HG03342 (cell line): ENCODE measurements around the gene ZACN.
A peak's percentile ranks its signal among the peaks of the same experiment; 100 is the strongest.
"Not testable (repeated sequence)": the region's sequence is repeated elsewhere in the genome, so short reads cannot be mapped to it uniquely, and the experiment has no call there.

Experiments
- ATAC-seq: cut with Tn5 transposase; IDR thresholded peaks from one replicate; pipeline ENCODE4 v1.9.1; 2021; ENCODE audit warnings: mild to moderate bottlenecking, moderate library complexity; ENCODE audit not compliant: unreplicated experiment

Gene ZACN

DNA sequence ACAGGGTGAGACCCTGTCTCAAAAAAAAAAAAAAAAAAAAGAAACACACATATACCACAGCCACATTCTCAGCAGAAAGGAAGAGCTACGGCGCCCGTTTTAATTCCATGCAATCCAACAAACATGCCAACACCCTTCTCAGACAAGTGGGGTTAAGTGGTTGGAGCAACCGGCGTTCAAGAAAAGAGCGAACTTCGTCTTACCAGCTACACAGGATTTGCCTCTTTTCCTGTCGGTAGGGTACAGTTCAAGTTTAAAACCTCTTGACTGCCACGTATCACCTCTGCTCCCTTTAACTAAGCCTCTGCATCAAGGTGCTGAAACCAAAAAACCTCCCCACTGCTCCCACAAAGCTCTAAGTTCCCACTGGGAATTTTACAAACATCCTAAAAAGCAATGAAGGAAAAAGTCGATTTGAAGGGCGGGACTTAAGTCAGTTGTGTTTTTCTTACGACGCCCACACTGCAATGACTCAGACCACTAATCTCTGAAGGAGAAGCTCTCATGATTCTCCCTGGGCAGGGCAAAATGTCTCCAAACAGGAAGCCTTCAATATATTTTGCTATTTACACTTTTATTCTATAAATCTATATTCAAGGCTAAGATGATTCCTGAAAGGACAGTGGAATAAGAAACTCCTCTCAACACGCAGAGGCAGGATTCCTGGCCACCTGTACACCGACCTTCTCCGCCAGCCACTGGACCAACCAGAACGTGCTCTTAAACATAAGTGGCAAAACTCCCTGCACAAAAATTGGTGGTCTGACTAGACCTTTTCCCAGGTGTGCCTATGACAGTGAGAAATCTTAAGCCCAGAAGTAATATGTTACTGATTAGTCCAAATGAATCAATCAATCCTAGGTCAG is 25.5 kb upstream of the ZACN start:
- ATAC-seq = no peak

DNA sequence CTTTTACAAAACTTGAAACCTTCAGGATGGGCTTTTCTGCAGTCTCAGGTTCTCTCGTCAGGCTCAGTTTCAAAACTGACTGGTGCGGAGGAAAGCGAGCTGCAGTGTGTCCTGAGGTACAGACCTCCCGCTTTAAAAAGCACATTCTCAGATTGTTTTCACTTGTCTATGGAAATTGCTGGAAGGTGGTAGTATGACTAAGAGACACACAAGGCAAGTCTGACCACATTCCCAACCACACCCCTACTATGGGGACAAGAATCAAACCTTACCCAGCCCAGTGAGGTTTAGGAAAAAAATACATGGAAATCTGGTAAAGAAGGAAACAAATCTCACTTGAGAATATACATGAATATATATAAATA is 24.9 kb upstream of the ZACN start:
- ATAC-seq = no peak

DNA sequence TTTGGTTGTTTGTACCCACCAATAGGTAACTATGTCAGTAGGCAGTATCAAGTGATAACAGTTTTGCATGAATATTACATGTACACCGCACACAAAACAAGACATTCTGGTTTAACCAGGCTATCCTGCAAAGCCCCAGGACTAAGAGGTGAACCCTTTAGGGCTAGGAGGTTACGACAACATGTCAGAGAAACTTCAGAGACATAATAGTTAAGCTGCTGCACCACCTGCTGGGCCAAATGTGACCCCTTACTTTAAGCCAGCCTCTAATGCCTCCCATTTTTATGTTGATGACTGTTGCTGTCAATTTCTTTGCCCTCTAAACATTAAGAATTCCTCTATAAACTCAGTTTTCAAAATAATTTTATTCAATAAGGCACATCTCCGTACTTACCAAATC is 22.1 kb upstream of the ZACN start:
- ATAC-seq = no peak

DNA sequence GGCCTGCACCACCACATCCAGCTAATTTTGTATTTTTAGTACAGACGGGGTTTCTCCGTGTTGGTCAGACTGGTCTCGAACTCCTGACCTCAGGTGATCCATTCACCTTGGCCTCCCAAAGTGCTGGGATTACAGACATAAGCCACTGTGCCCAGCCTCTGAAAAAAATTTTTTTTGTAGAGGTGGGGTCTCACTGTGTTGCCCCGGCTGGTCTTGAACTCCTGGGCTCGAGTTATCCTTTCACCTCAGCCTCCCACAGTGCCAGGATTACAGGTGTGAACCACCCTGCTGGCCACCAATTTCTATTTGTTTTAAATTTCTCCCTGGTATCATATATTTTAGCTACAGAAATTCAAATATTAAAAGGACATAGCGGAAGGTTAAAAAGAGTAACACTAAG is 20.7 kb upstream of the ZACN start:
- ATAC-seq = not testable (repeated sequence)

DNA sequence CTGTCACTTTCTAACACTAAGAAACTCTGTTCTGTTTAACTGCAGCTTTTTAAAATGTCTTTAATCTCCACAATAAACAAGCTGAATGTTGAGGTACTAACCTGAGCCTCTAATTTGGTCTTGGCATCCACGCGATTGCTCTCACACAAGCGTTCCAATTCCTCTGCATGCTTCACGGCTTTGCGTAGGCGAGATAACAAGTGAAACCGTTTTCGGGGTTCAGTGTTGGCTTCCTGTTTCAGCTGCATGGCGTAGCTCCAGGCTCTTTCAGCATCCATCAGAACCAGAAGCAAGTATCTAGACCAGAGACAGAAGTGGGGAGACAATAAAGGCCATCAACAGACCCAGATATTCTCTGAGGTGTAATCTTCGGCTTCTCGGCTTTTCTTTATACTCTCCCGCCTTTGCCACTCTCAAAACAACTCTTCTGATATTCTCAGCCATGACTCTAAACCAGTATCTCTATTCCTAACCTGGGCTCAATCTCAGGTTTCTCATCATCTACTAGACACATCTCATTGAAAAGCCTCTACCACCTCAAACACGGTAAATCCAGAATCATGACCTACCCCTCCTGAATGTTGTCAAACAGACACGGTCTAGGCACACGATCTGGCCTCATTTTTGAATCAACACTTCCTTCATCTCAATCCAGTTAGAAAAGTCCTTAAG is 15.0 kb upstream of the ZACN start:
- ATAC-seq = no peak

DNA sequence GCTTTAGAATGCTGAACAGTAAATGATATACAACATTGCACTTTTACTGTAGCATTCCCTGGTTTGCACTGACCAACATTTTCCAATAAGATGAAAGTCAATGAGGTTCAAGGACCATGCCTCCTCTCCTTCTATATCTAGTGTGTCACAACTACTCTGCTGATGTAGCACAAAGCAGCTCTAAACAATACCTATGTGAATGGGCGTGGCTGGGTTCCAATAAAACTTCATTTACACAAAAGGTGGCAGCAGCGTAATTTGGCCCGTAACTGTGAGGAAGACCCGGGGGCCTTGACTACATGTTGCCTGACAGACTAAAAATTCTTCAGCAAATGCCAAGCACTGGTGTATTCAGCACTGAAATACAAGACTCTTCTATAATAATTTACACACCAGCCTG is 13.2 kb upstream of the ZACN start:
- no peak for ATAC-seq

DNA sequence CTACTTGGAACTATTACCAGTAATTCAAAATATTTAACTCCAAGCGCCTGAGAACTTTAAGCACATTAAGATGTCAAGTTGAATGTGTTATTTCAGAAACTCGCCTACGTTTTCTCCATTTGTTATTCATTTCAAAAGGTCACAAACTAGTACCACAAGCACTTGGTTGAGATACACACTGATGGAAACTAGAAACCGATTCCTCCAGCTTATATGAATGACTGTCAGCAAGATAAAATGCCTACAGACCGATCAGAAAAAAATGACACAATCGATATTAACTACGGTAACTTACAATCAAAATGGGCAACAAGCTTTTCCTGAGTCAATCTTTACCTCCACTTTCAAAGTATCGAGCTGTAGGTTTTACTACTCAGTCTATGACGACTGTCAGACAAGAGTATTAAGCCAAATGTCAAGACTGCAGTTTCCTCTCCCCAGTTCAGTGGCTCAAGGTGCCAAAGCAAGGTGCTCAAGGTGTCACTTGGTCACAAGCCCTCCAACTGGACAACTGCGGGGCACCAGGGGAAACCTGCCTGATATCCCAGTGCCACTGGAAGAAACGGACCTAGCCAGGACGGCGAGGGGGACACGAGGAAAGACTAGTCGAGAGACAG is 7.3 kb upstream of the ZACN start:
- ATAC-seq = no peak

DNA sequence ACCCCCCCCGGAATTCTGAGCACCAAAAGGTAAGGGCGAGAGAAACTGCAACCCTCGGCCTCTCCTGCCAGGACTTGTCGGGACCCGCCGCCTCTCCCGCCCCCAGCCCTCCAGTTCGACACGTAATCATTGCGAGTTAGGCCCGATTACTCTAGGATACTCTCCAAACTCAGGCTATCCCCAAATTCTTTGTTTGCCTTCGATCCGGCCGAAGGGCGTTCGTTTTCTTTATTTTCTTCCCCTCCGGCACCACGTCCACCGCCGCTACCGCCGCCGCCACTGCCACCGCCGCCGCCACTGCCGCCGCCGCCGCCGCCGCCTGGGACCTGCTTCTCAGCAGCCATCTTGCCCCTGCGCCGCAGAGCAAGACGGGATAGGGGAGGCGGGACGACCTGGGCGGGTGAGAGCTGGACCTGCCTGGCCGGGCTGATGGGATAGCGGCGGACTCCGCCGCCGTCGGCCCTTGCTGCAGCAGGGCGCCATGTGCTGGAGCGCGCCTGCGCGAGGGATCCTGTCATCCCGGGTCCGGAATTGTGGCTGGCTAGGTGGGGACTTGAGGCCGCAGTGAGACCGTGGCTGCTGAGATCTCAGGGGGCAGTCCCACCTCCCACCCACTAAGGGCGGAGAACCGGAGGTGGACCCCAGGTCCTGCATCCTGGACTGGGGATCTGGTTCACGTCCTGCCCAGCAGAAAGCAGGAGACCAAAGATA is 6.7 kb upstream of the ZACN start, which contains the start of gene SRP68:
SRP68 (minus strand) TSS at position 370 of the 711 bp plus-strand sequence; CDS start at position 344, 26 bp downstream.
- ATAC-seq = peak; percentile 82

DNA sequence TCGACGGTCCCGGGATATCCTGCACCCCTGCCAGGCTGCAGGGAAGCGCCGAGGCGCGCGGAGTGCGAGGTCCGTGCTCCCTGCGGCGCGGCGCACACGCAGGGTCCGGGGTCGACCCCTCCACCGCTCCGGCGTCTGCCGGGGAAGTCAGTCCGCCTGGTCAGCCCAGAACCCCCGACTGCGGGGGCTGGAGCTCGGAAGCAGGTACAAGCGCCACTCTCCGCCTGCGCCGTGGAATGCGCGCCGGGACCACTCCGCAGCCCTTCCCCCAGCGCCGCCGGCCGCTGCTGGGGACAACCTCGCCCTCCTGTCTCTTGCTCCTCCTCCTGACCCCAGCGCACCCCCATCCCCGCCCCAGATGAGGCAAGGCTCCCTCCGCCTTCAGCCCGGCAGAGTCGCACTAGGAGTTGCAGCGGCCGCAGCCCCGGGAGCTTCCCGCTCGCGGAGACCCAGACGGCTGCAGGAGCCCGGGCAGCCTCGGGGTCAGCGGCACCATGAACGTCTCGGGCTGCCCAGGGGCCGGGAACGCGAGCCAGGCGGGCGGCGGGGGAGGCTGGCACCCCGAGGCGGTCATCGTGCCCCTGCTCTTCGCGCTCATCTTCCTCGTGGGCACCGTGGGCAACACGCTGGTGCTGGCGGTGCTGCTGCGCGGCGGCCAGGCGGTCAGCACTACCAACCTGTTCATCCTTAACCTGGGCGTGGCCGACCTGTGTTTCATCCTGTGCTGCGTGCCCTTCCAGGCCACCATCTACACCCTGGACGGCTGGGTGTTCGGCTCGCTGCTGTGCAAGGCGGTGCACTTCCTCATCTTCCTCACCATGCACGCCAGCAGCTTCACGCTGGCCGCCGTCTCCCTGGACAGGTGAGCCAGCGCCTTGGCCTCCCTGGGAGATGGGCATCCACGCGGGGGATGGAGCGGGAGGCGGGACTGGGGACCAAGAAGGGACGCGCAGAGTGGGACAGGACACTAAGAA is 4.3 kb upstream of the ZACN start, which contains the start of gene GALR2:
GALR2 (plus strand) TSS at position 392 of the 974 bp plus-strand sequence; CDS start at position 495, 103 bp downstream.
- no peak for ATAC-seq

DNA sequence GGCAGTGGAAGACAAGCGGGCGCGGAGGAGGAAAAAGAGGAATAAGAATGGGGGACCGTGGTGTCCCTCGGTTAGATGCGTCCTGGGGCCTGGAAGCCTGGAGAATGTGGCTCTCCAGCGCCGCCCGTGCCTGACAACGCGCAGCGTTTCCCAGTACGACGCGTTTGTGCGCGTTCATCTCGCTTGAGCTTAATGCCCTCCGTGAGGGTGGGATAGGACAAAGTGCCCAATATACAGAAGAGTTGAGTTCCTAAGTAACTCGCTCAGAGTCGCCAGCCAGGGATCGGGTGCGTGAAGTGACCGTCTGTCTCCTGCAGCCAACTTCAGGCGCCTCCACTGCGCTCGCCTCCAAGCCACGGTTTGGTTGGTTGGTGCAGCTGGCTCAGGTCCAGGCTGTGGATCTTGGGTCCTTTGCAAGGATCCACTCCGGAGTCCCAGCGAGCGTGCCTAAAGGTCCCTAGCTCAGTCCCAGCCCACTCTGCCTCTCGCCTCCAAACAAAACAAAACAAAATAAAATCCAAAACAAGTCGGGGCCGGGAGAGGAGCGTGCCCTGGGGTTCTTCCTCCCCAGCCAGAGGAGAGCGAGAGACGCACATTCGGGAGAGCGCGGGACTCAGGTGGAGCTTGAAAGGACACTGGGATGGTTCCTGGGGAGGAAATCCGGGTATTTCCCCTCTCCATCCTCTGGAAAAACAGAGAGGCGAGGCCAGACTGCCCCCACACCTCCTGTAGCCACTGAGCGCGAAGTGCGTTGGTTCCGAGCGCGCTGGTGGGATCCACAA is 3.4 kb upstream of the ZACN start:
- ATAC-seq = no peak

DNA sequence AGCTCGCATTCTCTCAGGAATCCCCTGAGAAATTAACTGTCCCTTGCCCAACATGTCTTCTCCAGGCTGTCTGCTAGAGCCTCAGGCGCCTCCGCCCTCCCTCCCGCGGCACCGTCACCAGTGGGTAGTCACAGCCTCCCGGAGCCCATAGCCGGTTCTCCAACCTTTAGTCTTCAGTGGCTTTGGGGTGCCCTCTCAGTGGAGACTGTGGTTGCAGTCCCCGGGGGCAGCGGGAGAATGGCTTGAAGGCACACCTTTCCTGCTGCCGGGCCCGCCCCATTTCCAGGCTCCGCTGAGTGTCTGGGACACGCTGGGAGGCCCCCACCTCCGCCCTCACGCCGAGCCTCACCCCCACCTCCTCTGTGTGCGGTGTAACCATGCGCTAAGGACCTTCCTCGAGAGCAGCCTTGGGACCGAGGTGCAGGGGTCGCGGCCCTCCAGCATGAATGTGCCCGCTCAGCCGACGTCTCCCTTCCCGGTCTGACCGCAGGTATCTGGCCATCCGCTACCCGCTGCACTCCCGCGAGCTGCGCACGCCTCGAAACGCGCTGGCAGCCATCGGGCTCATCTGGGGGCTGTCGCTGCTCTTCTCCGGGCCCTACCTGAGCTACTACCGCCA is 2.7 kb upstream of the ZACN start:
- ATAC-seq = no peak

DNA sequence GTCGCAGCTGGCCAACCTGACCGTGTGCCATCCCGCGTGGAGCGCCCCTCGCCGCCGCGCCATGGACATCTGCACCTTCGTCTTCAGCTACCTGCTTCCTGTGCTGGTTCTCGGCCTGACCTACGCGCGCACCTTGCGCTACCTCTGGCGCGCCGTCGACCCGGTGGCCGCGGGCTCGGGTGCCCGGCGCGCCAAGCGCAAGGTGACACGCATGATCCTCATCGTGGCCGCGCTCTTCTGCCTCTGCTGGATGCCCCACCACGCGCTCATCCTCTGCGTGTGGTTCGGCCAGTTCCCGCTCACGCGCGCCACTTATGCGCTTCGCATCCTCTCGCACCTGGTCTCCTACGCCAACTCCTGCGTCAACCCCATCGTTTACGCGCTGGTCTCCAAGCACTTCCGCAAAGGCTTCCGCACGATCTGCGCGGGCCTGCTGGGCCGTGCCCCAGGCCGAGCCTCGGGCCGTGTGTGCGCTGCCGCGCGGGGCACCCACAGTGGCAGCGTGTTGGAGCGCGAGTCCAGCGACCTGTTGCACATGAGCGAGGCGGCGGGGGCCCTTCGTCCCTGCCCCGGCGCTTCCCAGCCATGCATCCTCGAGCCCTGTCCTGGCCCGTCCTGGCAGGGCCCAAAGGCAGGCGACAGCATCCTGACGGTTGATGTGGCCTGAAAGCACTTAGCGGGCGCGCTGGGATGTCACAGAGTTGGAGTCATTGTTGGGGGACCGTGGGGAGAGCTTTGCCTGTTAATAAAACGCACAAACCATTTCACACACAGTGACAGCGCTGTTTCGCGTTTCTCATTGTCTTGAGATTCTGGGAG is 2.0 kb upstream of the ZACN start:
- no peak for ATAC-seq

DNA sequence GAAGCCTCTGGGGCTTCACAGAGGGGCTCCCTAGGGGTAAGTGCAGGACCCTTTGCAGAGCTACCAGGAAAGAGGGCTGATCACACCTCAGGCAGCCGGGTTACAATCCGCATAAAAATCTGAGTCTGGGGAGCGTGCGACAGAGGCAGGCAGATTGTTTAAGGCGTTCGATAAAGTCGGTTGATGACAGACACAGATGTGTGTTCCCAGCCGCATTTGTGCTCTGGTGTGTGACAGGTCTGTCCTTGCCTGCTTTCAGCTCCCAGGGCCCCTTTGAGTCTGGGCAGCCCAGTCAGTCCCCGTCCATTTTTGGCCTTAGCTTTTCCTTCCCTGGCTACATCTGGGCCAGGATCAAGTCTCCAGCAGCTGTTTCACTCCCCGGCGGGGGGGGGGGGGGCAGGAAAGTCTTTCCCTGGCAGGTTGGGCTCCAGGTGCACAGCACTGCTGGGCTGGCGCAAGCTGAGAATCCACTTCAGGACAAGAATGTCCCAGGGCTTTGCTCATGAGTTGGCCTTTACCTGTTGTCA is 1.3 kb upstream of the ZACN start:
- ATAC-seq = no peak

DNA sequence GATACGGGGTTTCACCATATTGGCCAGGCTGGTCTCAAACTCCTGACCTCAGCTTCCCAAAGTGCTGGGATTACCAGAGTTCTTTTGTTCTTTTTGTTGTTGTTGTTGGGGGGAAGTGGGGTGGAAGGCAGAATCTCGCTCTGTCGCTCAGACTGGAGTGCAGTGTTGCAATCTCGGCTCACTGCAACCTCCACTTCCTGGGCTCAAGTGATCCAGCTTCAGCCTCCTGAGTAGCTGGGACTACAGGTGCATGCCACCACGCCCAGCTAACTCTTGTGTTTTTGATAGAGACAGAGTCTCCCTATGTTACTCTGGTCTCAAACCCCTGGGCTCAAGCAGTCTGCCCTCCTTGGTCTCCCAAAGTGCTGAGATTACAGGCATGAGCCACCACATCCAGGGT is 612 bp upstream of the ZACN start:
- not testable (repeated sequence) for ATAC-seq

DNA sequence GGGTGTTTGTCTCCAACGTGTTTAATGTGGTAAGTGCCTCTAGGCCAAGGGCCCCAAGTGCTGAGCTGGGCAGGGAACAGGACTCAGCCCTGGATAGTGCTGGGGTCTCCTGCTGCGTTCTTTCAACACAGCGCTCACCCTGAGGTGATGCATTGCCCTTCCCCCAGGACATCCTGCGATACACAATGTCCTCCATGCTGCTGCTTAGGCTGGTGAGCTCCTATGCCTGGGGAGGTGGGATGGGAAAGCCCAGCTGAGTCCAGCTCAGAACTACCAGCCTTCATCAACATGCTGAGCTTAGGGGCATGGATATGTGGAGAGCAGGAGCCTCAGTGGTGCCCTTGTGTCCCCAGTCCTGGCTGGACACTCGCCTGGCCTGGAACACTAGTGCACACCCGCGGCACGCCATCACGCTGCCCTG is 563 bp downstream of the ZACN start:
- ATAC-seq = no peak

DNA sequence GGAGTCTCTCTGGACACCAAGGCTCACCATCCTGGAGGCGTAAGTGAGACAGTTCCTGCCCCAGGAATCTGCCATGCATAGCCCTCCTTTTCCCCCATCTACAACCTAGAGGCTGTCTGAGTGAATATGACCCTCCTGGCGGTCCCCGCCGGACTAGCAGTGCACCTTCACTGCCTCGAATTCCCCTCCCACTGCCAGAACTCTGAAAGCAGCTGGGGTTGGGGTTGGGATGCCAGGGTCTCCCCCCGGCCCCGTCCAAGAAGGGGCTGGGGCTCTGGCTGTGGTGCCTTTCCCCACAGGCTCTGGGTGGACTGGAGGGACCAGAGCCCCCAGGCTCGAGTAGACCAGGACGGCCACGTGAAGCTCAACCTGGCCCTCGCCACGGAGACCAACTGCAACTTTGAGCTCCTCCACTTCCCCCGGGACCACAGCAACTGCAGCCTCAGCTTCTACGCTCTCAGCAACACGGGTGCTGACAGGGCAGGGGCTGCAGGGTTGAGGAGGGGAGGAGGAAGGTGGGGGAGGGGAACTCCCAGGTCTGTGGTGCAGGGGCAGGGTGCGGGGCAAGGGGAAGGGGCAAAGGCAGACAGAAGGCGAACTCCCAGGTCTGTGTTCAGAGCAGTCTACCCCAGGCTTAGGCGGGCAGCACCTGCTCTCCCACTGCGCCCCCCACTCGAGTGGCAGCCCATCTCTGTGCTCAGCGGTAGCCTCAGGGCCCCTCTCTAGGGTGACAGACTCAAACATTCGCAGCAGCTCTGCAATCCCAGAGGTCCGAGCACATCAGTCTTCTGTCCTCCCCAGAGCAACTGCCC is 1.2 kb downstream of the ZACN start:
- no peak for ATAC-seq

DNA sequence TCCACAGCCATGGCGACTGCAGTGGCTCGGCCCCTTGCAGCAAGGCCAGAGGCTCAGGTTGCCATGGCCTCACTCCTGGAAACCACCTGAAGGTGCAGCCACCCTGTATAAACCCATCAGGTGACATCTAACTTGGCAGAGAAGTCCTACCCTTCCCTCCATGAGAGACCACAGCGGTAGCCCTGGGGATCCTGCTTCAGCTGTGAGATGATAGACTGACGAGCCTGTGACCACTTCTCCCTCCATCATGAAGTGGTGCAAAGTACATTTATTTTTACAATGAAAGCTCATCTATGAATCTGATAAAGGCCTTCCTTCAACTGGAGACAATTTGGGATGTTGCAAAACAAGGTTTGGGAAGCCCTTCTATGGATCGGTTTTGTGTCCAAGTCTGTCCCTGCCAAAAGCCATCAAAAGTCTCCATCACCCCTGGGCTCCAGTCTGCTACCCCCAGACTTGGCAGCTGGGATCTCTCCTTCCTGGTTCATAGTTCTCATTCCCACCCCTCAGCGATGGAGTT is 1.8 kb downstream of the ZACN start:
- no peak for ATAC-seq
